ENCODE data around the gene PDXK.
"Not testable (repeated sequence)": the region's sequence is repeated elsewhere in the genome, so short reads cannot be mapped to it uniquely, and the experiment has no call there.

The PDXK gene

DNA sequence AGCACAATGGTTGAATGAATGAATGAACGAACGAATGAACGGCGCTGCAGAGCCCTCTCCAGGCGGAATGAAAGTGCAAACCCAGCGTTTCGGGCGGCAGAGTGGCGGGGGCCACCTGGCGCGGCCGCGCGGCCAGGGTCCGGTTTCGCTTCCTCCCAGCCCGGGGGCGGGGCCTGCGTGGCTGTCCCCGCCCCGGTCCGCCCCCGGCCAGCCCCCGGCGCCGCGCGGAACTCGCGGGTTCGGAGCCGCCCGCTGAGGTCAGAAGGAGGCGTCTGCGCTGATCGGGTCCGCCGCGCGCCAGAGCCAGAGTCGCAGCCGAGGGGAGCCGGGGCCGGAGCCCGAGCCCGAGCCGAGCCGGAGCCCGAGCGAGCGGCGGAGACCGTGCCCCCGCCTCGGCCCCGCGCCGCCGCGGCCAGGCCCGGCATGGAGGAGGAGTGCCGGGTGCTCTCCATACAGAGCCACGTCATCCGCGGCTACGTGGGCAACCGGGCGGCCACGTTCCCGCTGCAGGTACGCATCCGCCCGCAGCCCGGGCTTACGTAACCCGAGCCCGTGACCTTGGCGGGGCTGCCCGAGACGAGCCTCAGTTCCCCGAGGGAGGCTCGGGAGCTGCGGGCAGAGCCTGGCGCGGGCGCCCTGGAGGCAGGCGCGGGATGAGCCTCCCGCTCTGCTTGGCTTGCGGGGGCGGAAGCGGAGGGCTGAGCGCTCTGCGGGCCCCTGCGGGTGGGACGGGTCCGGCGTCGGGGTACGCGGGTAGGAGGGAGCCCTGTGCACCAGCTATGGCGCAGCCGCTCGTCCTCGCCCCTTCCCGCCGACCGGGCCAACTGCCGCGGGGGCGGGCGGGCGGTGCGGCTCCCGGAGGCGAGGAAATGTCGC, at the start of gene PDXK:
Gene PDXK, plus strand, starts transcription at position 258 of the 876 bp plus-strand sequence. Its CDS starts 166 bp downstream, at position 424.
- peak; percentile 47 to 49 for DNase-seq (ENCODE audit: low read depth in 2 of 2)

DNA sequence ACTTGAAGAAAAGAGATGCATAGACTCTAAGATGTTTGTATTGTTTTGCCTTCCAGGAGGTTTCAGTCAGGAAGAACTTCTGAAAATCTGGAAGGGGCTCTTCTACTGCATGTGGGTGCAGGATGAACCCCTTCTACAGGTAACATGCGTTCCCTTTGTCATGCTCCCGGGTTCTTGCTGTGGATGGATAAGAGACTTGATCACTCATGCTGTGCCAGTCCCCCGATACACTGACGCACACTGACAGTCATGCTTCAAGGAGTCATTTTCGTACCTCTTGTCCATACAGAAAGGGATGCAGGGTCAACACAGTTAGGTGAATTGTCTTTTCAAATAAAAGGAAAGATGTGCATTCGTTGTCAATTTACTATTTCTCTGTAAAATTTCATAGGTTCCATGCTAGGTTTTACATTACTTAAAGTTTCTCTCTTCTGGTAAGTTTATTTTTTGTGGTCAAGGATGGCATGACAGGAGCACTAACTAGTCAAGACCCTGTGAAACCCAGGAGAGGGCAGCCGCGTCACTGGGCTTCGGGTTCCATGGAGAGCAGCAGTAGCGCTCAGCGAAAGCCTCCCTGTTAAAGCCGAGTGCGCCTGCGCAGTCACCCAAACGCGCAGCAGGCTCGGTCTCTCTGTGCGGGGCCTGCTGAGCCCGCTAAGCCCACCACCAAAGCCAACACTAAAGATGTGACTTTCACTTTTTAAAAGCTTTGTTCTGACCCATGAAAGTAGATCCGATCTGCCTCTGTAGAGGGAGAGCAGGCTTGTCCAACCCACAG, 48.9 kb upstream of the PDXK start:
- DNase-seq (ENCODE audit: low read depth in 2 of 2), result no peak

DNA sequence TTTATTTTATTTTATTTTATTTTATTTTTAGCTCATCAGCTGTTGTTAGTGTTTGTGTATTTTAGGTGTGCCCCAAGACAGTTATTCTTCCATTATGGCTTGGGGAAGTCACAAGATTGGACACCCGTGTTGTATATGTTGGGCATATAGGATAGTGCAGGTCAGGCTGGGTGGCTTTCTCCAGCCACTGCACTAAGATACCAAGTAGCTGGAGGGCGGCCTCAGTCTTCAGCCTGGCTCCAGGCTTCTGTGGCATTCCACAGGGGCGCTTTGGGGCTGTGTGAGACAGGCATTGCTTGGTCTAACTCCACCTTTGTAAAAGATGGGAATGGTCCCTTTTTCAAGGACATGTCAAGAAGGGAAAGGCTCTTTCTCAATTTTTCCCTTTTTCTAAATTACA, 43.1 kb upstream of the PDXK start:
- no peak for DNase-seq (ENCODE audit: low read depth in 2 of 2)

DNA sequence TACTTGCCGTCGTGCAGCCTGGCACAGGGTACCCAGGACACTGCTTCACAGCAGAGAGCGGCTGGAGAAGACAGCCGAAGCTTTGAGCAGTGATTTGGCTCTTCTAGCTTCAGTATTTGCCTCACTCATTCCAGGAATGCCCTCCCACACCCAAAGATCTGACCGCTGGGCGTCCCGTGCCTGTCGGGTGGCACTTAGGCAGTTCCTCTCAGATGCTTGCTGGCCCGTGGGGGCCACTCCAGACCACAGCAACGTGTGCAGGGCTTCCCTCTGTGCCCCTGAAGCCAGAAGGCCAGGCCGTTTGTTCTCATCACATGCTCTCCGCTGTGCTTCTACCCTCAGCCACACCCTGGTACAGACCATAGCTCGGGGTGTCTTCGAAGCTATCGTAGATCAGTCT, 42.5 kb upstream of the PDXK start:
- no peak for DNase-seq (ENCODE audit: low read depth in 2 of 2)

DNA sequence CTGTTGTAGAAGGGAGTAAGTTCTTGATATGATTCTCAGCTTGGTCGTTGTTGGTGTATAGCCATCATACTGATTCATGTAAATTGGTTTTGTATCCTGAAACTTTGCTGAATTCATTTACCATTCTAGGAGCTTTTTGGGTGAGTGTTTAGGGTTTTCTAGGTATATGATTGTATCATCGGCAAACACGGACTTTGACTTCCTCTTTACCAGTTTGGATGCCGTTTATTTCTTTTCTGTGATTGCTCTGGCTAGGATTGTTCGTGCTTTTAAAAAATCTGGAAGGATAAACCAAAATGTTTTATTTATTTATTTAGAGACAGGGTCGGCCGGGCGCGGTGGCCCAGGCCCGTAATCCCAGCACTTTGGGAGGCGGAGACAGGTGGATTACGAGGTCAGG, 39.0 kb upstream of the PDXK start:
- no peak for DNase-seq (ENCODE audit: low read depth in 2 of 2)

DNA sequence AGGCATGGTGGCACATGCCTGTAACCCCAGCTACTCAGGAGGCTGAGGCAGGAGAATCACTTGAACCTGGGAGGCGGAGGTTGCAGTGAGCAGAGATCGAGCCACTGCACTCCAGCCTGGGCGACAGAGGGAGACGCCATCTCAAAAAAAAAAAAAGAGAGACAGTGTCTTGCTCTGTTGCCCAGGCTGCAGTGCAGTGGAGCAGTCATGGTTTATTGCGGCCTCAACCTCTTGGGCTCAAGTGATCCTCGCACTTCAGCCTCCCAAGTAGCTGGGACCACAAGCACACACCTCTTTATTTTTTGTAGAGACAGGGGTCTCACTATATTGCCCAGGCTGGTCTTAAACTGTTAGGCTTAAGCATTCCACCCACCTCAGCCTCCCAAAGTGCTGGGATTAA, 38.5 kb upstream of the PDXK start:
- not testable (repeated sequence) for DNase-seq (ENCODE audit: low read depth in 2 of 2)

DNA sequence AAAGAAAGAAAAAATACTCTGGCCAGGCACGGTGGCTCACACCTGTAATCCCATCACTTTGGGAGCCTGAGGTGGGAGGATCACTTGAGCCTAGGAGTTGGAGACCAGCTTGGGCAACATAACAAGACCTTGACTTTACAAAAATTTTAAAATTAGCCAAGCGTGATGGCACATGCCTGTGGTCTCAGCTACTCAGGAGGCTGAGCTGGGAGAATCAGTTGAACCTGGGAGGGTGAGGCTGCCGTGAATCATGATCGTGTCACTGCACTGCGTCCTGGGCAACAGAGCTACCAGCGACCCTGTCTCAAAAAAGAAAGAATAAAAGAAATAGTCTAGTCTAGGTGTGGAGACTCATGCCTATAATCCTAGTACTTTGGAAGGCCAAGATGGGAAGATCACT, 37.3 kb upstream of the PDXK start:
- no peak for DNase-seq (ENCODE audit: low read depth in 2 of 2)

DNA sequence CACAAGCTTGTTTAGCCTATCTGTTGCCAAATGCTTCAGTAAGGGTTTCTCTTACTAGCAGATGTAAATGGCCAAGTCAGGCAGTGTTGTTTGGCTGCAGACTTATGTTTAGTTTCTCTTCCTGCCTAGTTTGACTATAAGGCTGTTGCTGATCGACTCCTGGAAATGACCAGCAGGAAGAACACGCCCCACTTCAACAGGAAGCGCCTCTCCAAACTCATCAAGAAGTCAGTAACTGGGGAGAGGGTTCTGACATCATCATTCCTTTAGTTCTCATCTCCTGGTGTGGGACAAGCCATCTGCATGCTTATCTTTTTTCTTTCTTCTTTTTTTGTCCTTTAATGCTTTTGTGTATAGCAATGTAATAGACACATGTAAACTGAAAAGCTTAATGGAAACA, 34.5 kb upstream of the PDXK start:
- no peak for DNase-seq (ENCODE audit: low read depth in 2 of 2)

DNA sequence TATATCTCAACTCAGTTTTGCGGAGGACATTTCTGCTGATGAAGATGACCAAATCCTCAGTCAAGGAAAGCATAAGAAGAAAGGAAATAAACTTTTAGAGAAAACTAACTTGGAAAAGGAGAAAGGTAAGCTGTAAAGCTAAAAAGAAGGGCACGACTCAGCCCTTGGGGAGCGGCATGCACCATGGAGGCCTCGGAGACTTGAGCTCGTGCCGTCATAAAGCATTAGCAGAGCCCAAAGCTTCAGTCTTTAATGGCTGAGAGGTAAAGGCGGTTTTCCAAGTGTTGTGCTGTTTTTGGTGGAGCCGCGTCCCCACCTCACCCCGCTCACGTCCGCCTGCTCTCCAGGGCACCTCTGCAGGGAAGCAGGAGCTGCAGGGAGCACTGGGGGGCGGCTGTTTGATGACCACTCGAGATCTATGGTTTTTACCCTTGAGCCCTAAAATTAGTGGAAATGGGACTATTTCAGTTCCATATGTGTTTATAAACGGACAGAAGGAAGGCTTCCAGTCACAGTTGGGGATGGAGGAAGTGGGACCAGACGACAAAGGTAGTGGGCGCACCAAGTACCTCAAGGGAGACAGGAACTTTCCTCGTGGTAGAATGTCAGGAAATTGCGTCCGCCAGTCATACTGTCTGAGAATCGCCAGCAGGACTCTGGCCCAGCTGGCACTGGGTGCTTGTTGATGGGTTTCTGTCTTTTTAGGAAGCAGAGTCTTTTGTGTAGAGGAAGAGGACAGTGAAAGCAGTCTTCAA, 31.9 kb upstream of the PDXK start:
- no peak for DNase-seq (ENCODE audit: low read depth in 2 of 2)

DNA sequence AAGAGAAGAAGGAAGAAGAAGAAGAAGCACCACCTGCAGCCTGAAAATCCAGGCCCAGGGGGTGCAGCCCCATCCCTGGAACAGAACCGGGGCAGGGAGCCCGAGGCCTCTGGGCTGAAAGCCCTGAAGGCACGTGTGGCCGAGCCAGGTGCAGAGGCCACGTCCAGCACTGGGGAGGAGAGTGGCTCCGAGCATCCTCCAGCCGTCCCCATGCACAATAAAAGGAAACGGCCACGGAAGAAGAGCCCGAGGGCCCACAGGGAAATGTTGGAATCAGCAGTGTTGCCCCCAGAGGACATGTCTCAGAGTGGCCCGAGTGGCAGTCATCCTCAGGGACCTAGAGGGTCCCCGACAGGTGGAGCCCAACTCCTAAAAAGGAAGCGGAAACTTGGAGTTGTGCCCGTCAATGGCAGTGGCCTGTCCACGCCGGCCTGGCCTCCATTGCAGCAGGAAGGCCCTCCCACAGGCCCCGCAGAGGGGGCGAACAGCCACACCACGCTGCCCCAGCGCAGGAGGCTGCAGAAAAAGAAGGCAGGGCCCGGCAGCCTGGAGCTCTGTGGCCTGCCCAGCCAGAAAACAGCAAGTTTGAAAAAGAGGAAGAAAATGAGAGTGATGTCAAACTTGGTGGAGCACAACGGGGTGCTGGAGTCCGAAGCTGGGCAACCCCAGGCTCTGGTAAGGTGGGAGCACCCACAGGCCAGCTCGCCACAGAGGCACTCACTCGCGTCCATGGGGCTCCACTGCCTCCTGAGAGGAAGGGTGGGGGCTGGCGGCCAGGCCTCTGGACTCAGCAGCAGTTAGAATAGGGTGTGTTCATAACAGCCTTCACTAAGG, 31.1 kb upstream of the PDXK start:
- DNase-seq (ENCODE audit: low read depth in 2 of 2), result no peak

DNA sequence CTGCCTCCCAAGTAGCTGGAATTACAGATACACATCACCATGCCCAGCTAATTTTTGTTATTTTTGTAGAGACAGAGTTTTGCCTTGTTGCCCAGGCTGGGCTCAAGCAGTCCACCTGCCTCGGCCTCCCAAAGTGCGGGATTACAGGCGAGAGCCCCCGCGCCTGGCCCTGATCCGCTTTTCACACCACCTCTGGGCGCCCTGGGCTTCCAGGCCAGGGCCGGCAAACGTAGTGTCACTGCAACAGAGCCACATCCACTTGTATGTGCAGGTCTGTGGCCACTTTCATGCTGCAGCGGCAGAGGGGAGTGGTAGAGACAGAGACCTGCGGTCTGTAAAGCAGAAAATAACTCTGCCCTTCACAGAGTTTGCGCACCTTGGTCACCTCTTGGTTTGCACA, 30.0 kb upstream of the PDXK start:
- no peak for DNase-seq (ENCODE audit: low read depth in 2 of 2)

DNA sequence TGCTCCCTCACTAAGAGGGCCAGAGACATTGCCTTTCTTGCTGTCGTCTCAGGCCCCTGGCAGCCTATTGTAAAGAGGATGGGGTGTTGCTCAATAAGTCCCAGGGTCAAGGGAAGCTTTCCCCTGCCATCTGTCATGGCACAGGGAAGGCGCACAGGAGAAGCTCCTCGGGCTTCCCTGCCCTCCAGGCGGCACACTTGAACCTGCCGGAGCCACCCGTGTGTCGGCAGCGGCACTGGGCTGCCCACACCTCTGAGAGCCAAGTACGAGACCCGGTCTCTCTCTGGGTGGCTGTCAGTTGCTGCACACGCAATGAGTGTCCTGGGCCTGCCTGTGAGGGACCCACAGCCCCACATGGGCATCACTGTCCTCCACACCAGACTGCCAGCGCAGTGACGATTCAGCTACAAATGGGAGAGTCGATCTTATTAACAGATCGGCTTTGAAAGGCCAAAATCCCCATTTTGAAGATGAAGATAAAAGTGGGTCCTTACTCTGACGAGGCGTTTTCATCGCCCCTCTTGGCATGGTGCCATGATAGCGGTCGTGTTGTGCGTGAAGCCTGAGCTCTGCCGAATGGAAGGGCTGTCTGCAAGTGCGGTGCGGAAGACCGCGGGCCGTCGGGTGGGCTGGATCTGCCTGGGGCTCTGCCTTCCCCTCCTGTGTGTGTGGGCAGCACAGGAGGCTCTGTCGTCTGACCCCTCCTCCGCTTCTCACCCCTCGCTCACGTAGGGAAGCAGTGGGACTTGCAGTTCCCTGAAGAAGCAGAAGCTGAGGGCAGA, 29.2 kb upstream of the PDXK start:
- no peak for DNase-seq (ENCODE audit: low read depth in 2 of 2)

DNA sequence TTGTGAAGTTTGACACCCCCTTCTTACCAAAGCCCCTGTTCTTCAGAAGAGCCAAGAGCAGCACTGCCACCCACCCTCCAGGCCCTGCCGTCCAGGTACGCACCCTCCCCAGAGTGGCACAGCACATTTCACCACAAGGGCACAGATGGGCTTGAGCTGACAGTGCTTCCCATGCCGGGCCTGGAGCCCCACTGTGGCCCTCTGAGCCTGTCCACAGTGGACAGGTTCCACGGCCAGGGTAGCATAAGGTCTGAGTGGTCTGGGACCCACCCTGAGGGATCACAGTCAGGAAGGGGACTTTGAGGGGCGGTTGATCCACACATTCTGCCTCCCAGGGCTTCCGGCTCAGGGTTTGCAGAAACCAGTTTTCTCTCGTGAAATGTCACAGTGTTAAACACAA, 28.6 kb upstream of the PDXK start:
- no peak for DNase-seq (ENCODE audit: low read depth in 2 of 2)

DNA sequence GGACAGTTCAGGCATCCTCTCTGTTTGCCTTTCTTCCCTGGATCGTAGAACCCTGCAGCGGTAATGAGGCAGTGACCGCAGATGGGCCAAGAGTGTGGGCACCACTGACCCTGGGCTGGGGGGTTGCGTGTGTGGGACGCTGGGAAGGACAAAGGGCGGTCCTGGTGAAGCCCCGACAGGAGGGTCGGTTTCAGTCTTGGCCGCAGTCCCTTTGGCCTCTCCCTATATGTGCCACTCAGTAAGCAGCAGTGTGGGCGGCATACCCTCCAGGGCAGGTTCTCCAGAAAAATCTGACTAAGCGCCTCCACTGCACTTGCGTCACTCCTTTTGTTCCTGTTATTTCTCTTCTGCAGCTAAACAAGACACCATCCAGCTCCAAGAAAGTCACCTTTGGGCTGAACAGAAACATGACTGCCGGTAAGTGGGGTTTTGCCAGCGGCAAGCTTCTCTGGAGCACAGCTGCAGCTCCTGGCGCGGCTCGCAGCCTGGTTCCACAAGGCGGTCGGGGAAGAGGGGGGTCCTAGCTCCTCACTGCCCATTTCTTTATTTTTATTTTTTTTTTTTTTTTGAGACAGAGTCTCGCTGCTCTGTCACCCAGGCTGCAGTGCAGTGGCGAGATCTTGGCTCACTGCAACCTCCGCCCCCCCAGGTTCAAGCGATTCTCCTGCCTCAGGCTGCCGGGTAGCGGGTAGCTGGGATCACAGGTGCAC, 27.7 kb upstream of the PDXK start:
- DNase-seq (ENCODE audit: low read depth in 2 of 2), result no peak

DNA sequence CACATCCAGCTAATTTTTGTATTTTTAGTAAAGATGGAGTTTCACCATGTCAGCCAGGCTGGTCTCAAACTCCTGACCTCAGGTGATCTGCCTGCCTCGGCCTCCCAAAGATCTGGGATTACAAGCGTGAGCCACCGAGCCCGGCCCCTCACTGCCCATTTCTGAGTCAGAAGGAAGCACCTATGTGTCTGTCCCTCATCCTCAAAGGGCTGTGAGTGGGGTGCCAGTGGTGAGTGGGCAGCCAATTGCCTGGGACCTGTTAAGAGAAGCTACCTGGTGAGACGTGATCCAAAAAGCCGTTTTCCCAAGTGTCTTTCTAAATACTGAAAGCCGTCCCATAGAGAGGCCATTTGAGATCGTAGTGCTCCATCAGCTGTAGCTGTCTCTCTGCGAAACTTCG, 27.1 kb upstream of the PDXK start:
- DNase-seq (ENCODE audit: low read depth in 2 of 2), result no peak

DNA sequence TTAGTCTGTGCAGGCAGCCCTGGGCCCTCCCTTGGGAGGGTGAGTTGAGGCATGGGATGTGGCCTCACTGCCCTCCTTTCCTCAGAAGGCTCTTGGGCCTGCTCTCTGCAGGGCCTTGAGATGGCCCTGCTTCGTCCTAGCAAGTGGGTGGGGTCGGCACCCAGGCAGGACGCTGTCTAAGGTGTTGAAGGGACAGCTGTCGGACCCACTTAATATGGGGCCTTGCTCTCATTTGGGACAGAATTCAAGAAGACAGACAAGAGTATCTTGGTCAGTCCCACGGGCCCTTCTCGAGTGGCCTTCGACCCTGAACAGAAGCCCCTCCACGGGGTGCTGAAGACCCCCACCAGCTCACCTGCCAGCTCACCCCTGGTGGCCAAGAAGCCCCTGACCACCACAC, 26.0 kb upstream of the PDXK start:
- DNase-seq (ENCODE audit: low read depth in 2 of 2), result no peak

DNA sequence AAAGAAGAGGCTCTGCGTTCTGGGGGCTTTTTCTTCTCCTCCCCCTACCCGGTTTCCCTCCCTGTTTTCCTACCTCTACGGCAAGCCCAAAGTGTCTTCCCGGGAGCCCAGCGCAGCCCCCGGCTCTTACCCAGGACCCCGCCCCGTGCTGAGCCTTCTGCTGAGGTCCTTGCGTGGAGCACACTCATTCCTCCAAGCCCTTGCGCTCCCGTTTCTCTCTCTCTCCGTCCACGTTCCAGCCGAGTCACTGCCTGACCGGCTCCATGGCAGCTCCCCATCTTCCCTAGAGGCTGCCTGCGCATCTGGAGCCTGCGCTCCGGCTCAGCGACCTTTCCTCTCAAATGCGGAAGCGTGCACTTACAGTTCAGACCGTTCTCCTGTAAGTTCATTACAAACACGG, 24.9 kb upstream of the PDXK start:
- DNase-seq (ENCODE audit: low read depth in 2 of 2), result no peak

DNA sequence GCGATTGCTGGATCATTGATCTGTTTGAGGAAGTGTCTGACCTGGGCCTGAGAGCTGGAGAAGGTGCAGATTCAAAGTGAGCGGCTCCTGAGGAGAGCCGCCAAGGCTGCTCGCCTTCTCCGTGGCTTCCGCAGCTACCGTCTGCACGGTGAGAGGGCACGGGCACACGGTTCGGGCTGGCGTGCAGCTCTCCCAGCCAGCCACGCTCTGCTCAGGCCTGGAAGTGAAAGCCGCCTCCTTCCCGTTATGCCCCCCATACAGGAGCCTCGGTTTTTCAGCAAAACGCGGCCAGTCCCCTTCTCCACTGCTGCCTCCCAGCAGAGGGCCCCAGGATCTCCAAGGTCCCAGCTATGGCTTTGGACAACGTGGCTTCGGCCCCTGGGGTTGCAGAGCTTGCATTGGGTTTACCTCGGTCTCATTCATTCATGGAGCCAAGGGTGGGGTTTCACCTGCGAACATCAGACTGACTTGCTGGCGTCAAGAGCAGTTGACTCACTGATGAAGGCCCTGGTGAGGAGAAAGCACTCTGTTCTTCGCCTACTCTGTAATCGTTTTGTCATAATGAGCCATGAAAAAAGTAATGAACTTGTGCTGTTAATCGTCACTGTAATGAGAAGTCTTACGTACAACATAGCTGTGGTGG, 24.4 kb upstream of the PDXK start:
- DNase-seq (ENCODE audit: low read depth in 2 of 2), result no peak

DNA sequence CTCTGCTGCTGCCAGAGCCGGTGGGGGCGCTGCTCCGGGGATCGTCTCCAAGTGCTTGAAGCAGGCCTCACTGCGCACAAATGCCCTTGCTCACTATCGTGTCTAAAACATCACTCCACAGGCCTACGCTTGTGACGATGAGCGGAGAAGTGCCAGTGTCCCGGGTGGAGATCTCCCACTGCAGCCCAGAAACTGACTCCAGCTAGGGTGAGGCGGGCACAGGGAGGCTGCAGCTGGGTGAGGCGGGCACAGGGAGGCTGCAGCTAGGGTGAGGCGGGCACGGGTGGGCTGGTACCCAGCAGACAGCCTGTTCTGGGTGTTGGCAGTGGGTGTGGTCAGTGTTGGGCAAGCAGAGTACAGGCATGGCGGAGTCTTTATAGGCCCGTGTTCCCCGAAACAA, 22.7 kb upstream of the PDXK start:
- DNase-seq (ENCODE audit: low read depth in 2 of 2), result no peak
